Measurements from ENCODE around the gene TMEM174.

DNA sequence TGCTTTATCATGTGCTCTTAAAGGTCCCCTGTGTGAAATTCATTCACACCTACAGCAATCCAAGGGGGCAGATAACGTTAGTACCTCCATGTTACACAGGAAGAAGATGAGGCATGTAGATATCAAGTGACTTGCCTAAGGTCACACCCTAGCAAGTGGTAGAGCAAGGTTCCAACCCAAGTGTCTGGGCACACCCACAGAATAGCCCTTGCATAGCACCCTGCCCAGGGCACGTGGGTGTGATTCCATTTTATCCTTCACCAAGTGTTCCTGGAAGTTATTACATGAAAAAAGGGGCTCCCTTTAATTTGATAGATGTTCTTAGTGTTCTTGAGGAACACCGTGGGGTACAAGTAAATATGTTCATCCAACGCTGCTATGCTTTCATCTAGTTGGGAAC, 47.7 kb upstream of the TMEM174 start:
- TF ChIP-seq EZH2 (IDR thresholded peaks at IDR 0.05; ENCODE audit: borderline replicate concordance, insufficient read depth, low read depth, low read length, poor library complexity, severe bottlenecking) = no peak
- TF ChIP-seq, protein P1, sequence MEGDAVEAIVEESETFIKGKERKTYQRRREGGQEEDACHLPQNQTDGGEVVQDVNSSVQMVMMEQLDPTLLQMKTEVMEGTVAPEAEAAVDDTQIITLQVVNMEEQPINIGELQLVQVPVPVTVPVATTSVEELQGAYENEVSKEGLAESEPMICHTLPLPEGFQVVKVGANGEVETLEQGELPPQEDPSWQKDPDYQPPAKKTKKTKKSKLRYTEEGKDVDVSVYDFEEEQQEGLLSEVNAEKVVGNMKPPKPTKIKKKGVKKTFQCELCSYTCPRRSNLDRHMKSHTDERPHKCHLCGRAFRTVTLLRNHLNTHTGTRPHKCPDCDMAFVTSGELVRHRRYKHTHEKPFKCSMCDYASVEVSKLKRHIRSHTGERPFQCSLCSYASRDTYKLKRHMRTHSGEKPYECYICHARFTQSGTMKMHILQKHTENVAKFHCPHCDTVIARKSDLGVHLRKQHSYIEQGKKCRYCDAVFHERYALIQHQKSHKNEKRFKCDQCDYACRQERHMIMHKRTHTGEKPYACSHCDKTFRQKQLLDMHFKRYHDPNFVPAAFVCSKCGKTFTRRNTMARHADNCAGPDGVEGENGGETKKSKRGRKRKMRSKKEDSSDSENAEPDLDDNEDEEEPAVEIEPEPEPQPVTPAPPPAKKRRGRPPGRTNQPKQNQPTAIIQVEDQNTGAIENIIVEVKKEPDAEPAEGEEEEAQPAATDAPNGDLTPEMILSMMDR (IDR thresholded peaks at IDR 0.05) = no peak

All from B cell (primary cell).